Measurements from ENCODE around the gene ABHD10. TPM values are rescaled to one million over a fixed set of nuclear protein-coding genes. Genes with fewer than 3 reads are reported as not detected.

Gene ABHD10
- total RNA-seq, 1 experiment from 2014 or later: 30.3 TPM

DNA sequence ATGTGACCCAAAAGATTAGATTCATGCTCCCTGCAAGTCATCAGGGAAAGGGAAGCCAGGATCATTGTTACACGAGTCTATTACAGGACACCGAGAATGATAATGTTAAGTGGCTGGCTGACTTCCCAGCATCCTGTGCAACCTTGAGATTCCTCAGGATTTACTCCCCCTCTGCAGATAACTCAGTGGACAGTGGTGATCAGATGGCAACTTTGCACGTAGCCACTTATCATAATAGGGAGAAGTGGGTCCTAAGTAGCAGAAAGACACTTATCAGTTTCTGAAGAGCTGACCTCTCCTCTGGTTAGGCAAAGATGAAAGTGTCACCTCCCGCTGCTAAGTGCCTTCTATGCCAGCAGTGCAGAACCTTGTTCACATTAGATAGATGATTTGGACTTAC, 49.0 kb downstream of the ABHD10 start:
- BruUV-seq (replicated peaks): no TSS peak
- in situ Hi-C loops (cut with HindIII; ENCODE audit: low pct_unique_long_range_greater_than_20kb, low sequenced_read_pairs) (no loop called here), intact Hi-C loops (cut with micrococcal nuclease; ENCODE audit: unreplicated experiment) (no loop called here)
- Histone ChIP-seq H3K27me3 (ENCODE audit: control insufficient read depth, insufficient read depth, low read length) (no peaks in the 10 kb centered on the region; the same call in none of the 2 replicates), H3K36me3 (ENCODE audit: control insufficient read depth, insufficient read depth, low read length) (no peaks in the 10 kb centered on the region), H3K27ac (ENCODE audit: low read length) (no peak overlapping the region), H3K4me1 (ENCODE audit: control insufficient read depth, insufficient read depth, low read length) (no peaks in the 10 kb centered on the region), H3K9me3 (ENCODE audit: control insufficient read depth, insufficient read depth, low read depth, low read length) (no peaks in the 10 kb centered on the region), H3K4me3 (ENCODE audit: low read depth in 2 of 2, low read length in 2 of 2) (no peak overlapping the region)
- ChIA-PET POLR2A (no interaction called here), CTCF (no interaction called here)
- DNase-seq (ENCODE audit: low read depth, low spot score) (no peak), ATAC-seq (no peak)
- TF ChIP-seq, protein P1, sequence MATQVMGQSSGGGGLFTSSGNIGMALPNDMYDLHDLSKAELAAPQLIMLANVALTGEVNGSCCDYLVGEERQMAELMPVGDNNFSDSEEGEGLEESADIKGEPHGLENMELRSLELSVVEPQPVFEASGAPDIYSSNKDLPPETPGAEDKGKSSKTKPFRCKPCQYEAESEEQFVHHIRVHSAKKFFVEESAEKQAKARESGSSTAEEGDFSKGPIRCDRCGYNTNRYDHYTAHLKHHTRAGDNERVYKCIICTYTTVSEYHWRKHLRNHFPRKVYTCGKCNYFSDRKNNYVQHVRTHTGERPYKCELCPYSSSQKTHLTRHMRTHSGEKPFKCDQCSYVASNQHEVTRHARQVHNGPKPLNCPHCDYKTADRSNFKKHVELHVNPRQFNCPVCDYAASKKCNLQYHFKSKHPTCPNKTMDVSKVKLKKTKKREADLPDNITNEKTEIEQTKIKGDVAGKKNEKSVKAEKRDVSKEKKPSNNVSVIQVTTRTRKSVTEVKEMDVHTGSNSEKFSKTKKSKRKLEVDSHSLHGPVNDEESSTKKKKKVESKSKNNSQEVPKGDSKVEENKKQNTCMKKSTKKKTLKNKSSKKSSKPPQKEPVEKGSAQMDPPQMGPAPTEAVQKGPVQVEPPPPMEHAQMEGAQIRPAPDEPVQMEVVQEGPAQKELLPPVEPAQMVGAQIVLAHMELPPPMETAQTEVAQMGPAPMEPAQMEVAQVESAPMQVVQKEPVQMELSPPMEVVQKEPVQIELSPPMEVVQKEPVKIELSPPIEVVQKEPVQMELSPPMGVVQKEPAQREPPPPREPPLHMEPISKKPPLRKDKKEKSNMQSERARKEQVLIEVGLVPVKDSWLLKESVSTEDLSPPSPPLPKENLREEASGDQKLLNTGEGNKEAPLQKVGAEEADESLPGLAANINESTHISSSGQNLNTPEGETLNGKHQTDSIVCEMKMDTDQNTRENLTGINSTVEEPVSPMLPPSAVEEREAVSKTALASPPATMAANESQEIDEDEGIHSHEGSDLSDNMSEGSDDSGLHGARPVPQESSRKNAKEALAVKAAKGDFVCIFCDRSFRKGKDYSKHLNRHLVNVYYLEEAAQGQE (IDR thresholded peaks at IDR 0.05; ENCODE audit: insufficient read depth in 1 of 2, low read depth in 2 of 2, low read length in 1 of 2): no peak
- TF ChIP-seq POLR2AphosphoS5 (IDR thresholded peaks at IDR 0.05; ENCODE audit: low read depth, low read length) (no peak), TCF7L2 (IDR thresholded peaks at IDR 0.05; ENCODE audit: low read depth, low read length) (no peak), SIN3A (IDR thresholded peaks at IDR 0.05; ENCODE audit: borderline replicate concordance, insufficient read depth, low read depth, low read length) (no peak)
- TF ChIP-seq, protein P2, sequence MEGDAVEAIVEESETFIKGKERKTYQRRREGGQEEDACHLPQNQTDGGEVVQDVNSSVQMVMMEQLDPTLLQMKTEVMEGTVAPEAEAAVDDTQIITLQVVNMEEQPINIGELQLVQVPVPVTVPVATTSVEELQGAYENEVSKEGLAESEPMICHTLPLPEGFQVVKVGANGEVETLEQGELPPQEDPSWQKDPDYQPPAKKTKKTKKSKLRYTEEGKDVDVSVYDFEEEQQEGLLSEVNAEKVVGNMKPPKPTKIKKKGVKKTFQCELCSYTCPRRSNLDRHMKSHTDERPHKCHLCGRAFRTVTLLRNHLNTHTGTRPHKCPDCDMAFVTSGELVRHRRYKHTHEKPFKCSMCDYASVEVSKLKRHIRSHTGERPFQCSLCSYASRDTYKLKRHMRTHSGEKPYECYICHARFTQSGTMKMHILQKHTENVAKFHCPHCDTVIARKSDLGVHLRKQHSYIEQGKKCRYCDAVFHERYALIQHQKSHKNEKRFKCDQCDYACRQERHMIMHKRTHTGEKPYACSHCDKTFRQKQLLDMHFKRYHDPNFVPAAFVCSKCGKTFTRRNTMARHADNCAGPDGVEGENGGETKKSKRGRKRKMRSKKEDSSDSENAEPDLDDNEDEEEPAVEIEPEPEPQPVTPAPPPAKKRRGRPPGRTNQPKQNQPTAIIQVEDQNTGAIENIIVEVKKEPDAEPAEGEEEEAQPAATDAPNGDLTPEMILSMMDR (IDR thresholded peaks at IDR 0.05): no peak

DNA sequence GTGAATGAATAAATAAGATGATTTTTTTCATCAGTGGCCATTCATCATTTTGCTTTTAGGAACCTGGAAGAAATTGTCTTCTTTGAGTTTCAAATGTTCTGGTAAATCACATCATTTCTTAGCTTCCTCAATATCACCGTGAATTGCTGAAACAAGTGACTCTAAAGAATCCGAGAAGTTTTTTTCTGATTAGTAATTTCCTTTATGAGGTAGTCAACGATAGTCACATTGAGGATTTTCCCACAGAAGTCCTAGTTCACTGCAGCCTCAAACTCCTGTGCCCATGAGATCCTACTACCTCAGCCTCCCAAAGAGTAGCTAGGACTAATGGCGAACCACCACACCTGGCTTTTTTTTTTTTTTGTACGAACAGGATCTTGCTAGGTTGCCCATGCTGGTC, 52.1 kb downstream of the ABHD10 start:
- ATAC-seq: no peak
- no peak overlapping the region for H3K4me3 ChIP-seq (ENCODE audit: low read depth in 2 of 2, low read length in 2 of 2)
- intact Hi-C loops (cut with micrococcal nuclease; ENCODE audit: unreplicated experiment): no loop called here
- in situ Hi-C loops (cut with HindIII; ENCODE audit: low pct_unique_long_range_greater_than_20kb, low sequenced_read_pairs): no loop called here
- H3K36me3 ChIP-seq (ENCODE audit: control insufficient read depth, insufficient read depth, low read length): no peaks in the 10 kb centered on the region
- no peak overlapping the region for H3K27ac ChIP-seq (ENCODE audit: low read length)
- no peak for DNase-seq (ENCODE audit: low read depth, low spot score)
- no TSS peak for BruUV-seq (replicated peaks)
- ChIA-PET CTCF (interaction anchor here (0.6 to 0.7 kb wide), 3 partner anchors 13 to 42 kb away, joined by 3 to 6 read pairs (median 5); no protein-coding TSS in a partner anchor), POLR2A (no interaction called here)
- H3K9me3 ChIP-seq (ENCODE audit: control insufficient read depth, insufficient read depth, low read depth, low read length): no peaks in the 10 kb centered on the region
- H3K4me1 ChIP-seq (ENCODE audit: control insufficient read depth, insufficient read depth, low read length): no peaks in the 10 kb centered on the region
- TF ChIP-seq TCF7L2 (IDR thresholded peaks at IDR 0.05; ENCODE audit: low read depth, low read length) (no peak), POLR2AphosphoS5 (IDR thresholded peaks at IDR 0.05; ENCODE audit: low read depth, low read length) (no peak), SIN3A (IDR thresholded peaks at IDR 0.05; ENCODE audit: borderline replicate concordance, insufficient read depth, low read depth, low read length) (no peak)
- TF ChIP-seq, protein P1 (IDR thresholded peaks at IDR 0.05; ENCODE audit: insufficient read depth in 1 of 2, low read depth in 2 of 2, low read length in 1 of 2): no peak
- TF ChIP-seq, protein P2 (IDR thresholded peaks at IDR 0.05): no peak
- peaks cover 2% of the 10 kb centered on the region for H3K27me3 ChIP-seq (ENCODE audit: control insufficient read depth, insufficient read depth, low read length)
